ENCODE measurements around the gene FRS3. TPM values are rescaled to one million over a fixed set of nuclear protein-coding genes. Genes with fewer than 3 reads are reported as not detected.
A peak's percentile ranks its signal among the peaks of the same experiment; 100 is the strongest.

The FRS3 gene
- total RNA-seq, 4 donors from 2014 or later = 1.9 to 3.9 (median 3.7) TPM

DNA sequence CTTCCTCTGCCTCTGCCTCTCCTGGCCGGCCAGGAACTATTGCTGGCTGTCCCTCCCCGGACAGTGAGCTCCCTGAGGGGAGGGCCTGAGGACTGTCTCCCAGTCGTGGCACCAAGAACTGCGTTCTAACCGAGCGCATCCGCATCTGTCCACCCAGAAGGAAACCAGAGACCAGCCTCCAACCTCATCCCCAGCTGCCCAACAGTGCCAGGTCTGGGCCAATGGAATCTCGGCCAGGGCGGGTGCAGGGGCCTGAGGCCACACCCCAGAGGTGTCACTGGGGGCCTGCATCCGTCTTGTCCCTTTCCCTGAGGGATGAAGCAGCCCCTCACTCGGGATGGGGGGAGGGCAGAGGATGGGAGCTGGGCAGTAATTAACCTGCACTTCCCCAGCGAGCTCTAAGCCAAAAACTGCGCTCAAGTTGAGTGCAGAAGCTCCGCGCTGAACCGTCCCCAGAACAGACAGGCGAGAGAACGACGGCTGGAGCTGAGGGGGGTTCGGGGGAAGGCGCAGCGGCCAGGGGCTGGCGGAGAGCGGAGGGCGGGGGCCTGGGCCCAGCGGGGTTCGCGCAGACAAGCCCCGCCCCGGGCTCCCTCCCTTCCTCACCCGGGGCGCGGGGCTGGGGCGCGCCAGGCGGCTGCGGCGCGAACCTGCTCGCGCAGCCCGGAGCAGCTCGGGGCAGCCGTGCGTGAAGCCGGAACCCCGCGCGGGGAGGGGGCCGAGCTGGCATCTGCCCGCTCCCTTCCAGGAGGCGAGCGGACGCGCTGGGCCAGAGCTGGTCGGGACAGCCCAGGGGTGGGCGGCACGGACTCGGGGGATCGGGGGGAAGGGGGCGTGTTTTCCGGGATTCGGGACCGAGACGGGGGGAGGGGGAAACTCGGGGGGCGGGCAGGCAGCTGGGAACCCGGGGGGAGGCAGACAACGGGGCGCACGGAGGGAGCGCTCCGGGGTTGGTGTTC, 45.7 kb downstream of the FRS3 start:
- H3K36me3 ChIP-seq = no peaks in the 10 kb centered on the region
- H3K9me3 ChIP-seq = no peaks in the 10 kb centered on the region
- WGBS = 5% methylated on average over 19 of the region's 73 CpGs
- H3K27me3 ChIP-seq = no peaks in the 10 kb centered on the region
- peaks cover 55% of the 10 kb centered on the region for H3K4me1 ChIP-seq
- peak in 1 of 2 donors; percentile 84 for DNase-seq (ENCODE audit: low spot score in 2 of 2)
- TF ChIP-seq POLR2A (IDR thresholded peaks at IDR 0.05) = no peak
- no peak for TF ChIP-seq EP300 (IDR thresholded peaks at IDR 0.05)
- no peak for TF ChIP-seq POLR2AphosphoS5 (IDR thresholded peaks at IDR 0.05)
- no peak for TF ChIP-seq CTCF (IDR thresholded peaks at IDR 0.05)
- peak overlapping the region; percentile 97 for H3K4me3 ChIP-seq
- H3K27ac ChIP-seq = peak overlapping the region; percentile 97

GRCh38 chr6:41733360-41733706, 46.4 kb downstream of the FRS3 start:
- Histone ChIP-seq H3K36me3 (no peaks in the 10 kb centered on the region), H3K4me1 (peaks cover 61% of the 10 kb centered on the region), H3K27me3 (no peaks in the 10 kb centered on the region), H3K4me3 (peak overlapping the region; percentile 97), H3K9me3 (no peaks in the 10 kb centered on the region), H3K27ac (peak overlapping the region; percentile 97)
- TF ChIP-seq EP300 (IDR thresholded peaks at IDR 0.05) (no peak), POLR2AphosphoS5 (IDR thresholded peaks at IDR 0.05) (no peak), CTCF (IDR thresholded peaks at IDR 0.05) (no peak), POLR2A (IDR thresholded peaks at IDR 0.05) (no peak)
- 17% methylated on average over 1 of the region's 11 CpGs for WGBS
- peak in 1 of 2 donors; percentile 63 for DNase-seq (ENCODE audit: low spot score in 2 of 2)

DNA sequence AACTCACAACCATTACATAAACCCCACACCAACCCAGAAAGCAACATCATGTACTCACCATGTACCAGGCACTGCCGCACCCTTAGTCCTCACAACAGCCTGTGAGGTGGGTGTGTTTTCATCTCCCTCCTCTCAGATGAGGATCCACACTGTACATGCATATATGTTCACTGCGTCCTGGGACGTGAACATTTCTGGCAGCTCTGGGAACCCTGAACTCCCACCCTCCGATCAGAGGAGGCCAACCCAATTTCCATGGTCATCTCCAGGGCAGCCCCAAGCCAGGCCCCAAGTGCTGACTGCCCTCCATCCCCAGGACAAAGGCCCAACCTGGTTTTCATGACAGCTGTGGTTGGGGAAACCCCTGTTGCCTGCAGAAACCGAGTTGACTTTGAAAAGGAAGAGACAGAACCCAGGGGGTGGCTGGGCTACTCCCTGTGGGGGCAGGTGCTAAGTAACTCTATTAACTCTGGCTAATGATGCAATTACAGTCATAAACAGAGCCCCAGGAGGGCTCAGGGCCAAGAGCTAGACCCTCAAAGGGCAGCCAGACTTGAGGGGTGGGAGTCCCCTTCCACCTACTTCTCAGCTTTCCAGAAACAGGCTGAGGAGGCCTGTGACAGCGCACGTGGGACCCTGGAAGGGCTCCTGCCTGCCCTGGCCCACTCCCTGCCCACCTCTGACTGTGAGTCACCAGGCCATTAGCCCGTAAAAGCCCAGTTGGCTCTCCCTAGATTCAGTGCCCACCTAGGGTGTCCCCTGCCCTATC, 46.9 kb downstream of the FRS3 start:
- Histone ChIP-seq H3K36me3 (no peaks in the 10 kb centered on the region), H3K4me1 (peaks cover 67% of the 10 kb centered on the region), H3K27me3 (no peaks in the 10 kb centered on the region), H3K27ac (peak overlapping the region; percentile 97), H3K9me3 (no peaks in the 10 kb centered on the region), H3K4me3 (peak overlapping the region; percentile 97)
- DNase-seq (ENCODE audit: low spot score in 2 of 2) = no peak
- TF ChIP-seq CTCF (IDR thresholded peaks at IDR 0.05) (no peak), POLR2A (IDR thresholded peaks at IDR 0.05) (no peak), POLR2AphosphoS5 (IDR thresholded peaks at IDR 0.05) (no peak), EP300 (IDR thresholded peaks at IDR 0.05) (no peak)
- WGBS = 64% methylated on average over 6 of the region's 8 CpGs

DNA sequence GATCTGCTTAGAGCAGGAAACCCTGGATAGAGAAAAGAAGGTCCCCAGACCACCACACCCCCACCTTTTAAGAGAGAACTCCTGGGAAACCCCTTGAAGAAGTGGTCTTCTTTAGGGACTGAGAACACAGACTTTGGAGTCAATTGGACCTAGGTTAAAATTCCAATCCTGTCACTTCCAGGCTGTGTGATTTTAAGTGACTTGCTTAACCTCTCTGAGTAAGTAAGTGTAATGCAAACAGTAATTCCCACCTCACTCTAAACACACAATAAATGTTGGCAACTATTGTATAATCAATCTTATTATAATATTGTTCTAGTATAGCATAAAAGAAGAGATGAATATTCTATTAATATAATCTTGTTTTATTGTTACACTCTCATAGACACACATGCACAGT, 47.6 kb downstream of the FRS3 start:
- Histone ChIP-seq H3K27ac (no peak overlapping the region), H3K9me3 (no peaks in the 10 kb centered on the region), H3K4me3 (no peak overlapping the region), H3K36me3 (no peaks in the 10 kb centered on the region), H3K4me1 (peaks cover 73% of the 10 kb centered on the region), H3K27me3 (no peaks in the 10 kb centered on the region)
- DNase-seq (ENCODE audit: low spot score in 2 of 2) = no peak
- TF ChIP-seq POLR2A (IDR thresholded peaks at IDR 0.05) (no peak), EP300 (IDR thresholded peaks at IDR 0.05) (no peak), CTCF (IDR thresholded peaks at IDR 0.05) (no peak), POLR2AphosphoS5 (IDR thresholded peaks at IDR 0.05) (no peak)

- TF ChIP-seq EP300 (IDR thresholded peaks at IDR 0.05) (no peak), POLR2AphosphoS5 (IDR thresholded peaks at IDR 0.05) (no peak), POLR2A (IDR thresholded peaks at IDR 0.05) (no peak), CTCF (IDR thresholded peaks at IDR 0.05) (no peak)
- no peaks in the 10 kb centered on the region for H3K27me3 ChIP-seq
- H3K4me1 ChIP-seq = peaks cover 74% of the 10 kb centered on the region
- 92% methylated on average over 7 of the region's 7 CpGs for WGBS
- no peak for DNase-seq (ENCODE audit: low spot score in 2 of 2)
- no peak overlapping the region for H3K4me3 ChIP-seq
- no peaks in the 10 kb centered on the region for H3K36me3 ChIP-seq
- no peaks in the 10 kb centered on the region for H3K9me3 ChIP-seq
- H3K27ac ChIP-seq = no peak overlapping the region
Observed at GRCh38 chr6:41731561-41732086, 48.1 kb downstream of the FRS3 start.
